ENCODE data around the gene ISYNA1.
A peak's percentile ranks its signal among the peaks of the same experiment; 100 is the strongest.

The ISYNA1 gene

DNA sequence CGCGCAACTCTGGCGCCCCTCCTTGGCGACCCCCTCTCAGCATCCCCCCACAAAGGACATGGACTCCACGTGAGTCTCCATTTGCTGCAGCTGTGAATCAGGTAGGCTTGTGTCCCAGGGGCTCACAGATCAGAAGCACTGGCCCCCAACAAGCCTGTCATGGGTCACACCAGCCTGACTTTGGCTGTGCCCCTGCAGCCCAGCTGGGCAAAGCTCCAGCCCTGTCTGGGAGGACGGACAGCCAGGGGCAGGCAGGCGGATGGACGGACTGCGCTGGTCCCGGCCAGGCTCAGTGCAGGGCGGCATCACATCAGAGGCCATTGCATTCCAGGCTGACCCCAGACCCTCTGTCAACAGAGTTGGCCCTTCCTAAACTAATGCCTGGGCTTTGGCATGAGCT lies 28.4 kb upstream of the ISYNA1 start:
- DNase-seq = no peak

DNA sequence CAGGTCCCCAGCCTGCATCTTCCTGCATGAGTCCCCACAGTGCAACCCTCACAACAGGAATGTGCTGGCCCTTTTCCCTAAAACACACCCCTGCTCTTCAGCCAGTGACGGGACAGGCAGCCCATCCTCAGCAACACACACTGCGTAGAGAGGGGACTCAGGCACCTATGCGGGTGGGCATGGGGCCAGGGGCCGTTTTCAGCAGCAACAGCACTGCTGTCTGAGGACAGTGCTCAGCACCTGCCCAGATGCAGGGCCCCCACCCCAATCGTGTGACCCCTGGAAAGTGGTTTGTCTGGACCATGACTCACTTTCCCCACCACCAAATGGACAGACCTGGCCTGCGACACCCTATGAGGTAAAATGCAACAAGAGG lies 28.0 kb upstream of the ISYNA1 start:
- DNase-seq = no peak

DNA sequence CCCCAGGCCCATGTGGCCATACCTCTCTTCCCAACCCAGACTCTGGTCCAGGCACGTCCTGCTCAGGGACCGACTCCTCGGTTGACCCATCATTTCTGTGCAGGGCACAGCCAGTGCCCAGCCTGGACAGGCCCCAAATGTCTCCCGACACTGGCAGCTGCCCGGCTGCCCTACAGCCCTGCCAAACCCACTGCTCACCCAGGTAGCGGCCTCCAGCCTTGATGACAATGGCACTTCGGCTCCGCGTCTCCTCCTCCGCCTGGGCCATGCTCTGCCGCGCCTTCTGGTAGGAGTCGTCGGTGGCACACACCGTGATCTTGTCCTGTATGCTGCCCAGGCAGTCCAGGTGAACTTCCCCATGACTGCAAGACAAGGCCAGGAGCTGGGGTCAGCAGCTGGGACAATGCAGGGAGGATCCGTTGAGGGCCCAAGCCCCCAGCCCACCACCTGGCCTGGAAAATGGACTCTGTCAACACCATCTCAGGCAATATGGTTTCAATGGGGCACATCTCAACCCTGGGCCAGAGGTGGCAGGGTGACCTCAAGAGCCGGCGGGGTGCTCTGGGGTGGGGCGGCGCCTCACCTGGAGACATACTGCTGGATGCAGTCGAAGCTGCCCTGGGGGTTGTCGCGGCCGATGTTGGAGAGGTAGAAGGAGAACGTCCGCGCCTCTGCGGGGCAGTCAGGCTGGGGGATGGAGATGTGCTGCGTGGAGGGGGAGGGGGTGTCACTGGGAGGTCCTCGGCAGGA lies 27.5 kb upstream of the ISYNA1 start:
- no peak for DNase-seq

DNA sequence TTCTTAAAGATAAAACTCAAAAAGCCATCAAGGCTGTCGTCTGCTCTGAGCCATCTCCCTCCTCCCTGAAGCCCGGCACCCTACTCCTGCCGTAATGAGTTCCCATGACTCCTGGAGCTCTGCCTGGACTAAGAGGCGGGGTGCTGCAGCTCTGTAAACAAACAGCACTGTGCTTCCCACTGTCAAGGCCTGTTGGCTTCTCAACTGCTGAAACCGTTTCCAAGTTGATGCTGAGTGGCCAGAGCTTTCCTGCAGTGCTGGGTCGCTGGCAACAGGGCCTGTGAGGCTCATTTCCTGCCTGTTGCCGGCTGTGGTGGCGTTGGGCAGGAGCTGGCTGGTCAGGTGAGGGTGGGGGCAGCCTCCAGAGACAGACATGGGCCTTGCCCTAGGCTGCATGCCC lies 26.7 kb upstream of the ISYNA1 start:
- DNase-seq = no peak

DNA sequence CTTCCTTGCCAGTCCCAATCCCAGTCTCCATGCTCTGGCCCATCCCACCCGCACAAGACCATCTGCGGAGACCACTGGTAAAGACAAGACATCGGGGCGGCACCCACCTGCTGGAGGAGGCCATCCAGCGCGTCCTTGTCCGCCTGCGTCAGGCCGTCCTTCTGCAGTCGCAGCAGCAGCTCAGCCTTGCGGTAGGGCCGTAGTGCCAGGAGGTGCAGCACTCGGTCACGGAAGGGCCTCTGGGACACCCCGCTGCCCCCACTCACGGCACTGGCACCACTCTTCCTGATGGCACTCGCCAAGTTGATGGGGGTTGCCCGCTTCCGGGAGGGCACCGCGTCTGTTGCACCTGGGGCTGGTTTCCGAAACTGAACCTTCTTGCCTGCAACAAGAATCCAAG lies 23.5 kb upstream of the ISYNA1 start:
- no peak for DNase-seq

DNA sequence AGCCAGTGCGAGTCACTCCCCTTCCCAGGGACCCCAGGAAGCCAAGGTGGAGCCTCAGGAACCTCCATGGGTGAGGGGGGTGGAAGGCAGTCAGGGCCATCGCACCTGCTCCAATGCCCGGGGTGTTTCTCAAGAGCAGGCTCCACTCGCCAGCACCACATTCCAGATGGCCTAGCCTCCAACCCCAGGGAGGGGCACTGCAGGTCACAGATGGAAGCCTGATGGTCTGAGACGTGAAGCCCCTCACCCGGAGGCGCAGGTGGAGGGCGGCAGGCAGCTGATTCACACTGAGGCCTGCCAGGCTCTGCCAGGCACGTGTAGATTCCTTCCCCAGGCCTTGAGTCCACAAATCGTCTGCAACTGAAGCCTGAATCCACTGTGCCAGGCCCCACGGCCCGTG lies 23.0 kb upstream of the ISYNA1 start:
- no peak for DNase-seq

DNA sequence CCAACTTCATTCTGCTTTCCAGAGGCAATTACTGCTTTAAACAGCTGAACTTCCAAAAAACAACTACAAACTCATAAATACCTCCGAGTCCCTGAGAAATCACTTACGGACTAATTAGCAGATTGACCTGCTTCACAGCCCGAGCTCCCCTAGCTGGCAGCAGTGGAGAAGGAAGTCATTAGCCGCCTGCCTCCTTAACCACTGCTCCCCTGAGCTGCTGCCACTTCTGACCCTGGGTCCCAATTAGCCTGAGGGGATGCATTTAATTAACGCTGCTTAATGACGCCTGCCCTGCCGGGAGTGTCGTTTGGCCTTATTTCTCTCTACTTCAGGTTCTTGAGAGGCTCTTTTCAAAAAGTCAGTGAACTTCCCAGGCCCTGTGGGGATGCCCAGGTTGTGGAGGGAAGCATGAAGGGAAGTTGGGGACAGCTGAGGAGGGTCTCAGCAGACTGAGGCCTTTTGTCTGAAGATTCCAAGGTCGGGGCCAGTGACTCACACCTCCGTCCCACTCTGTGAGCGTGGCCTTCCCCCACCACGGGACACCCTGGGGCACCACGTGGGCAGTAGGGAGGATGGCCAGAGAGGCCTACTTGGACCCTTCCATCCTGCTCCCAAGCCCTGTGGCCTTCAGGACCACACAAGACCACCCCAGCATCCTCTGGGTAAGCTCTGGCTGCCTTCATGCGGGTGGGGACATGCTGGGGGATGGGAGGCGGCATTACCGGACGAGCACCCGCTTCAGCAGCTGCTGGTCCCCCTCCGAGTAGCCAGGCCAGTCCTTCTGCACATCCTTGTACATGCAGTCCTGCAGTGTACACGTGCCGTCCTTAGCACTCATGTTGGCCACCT lies 19.8 kb upstream of the ISYNA1 start:
- no peak for DNase-seq

DNA sequence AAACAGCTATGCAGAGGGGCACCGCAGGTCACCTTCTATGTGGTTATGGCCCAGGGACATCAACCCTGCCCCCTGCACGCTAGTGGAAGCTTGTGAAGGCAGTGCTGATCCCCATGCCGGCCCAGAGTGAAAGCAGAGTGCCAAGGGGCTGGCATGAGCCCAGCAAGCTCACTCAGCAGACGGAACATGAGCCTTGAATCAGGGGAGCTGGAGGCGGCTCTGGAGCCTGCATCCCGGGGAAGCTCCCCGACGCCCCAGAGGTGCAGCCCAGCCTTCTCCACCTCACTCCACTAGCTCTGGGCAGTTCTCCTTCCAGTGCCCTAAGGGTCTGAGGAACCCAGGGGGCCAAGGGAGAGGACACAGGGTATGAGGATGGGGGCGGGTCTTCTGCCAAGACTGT lies 19.0 kb upstream of the ISYNA1 start:
- DNase-seq = no peak

DNA sequence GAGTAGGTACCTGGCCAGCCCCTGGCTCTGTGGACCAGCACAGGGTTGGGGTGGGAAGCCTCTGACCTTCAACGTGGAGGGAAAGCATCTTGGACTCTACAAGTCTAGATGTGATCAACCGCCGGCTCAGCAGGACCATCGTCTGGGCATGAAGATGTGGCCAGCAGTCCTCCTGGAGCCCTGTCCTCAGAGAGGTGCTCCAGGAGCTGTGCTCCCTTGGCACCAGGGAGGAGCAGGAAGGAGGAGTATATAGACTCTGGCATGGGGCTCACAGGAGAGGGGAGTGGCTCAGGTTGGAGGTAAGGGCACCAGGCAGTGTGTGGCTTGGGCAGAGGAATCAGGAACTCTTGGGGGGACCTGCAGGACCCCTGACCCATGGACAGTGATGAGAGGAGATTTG lies 18.3 kb upstream of the ISYNA1 start:
- no peak for DNase-seq

DNA sequence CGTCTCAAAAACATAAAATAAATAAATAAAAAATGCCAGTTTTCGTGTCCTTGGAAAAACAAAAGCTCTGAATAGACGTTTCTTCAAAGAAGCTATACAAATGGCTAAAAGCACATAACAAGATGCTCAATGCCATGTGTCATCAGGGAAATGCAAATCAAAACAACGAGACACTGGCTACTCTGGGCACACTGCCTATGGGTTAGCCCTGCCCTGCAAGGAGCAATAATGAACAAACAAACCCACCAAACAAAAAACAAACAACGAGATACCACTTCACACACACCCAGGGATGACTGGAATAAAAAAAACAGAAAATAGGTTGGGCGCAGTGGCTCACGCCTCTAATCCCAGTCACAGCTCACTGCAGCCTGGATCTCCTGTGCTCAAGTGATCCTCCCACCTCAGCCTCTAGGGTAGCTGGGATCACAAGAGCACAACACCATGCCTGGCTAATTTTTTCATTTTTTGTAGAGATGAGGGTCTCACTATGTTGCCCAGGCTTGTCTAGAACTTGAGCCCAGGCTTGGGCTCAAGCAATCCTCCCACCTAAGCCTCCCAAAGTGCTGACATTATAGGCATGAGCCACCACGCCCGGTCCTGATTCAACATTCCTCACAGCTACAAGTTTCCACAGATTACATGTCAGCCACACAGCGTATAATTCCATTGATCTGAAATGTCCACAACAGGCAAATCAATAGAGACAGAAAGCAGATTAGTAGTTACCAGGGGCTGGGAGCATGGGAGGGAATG lies 15.5 kb upstream of the ISYNA1 start:
- DNase-seq = no peak

DNA sequence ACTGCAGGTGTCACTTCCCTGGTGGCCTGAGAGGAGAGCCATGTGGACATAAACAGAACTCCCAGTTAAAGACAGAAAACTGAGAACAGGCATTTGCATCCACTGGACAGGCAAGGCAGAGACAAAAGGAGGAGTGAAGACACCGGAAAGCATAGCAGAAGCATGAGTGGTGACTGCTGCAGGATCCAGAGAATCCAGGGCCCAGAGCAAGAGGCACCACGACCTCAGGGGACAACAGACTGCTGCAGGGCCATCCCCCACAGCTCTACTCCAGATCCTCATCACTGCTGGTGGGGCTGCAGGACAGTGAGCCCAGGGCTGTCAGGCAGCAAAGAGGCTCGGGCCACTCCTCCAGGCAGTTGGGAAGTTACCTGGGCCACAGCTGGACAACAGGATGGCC lies 14.5 kb upstream of the ISYNA1 start:
- DNase-seq = no peak

DNA sequence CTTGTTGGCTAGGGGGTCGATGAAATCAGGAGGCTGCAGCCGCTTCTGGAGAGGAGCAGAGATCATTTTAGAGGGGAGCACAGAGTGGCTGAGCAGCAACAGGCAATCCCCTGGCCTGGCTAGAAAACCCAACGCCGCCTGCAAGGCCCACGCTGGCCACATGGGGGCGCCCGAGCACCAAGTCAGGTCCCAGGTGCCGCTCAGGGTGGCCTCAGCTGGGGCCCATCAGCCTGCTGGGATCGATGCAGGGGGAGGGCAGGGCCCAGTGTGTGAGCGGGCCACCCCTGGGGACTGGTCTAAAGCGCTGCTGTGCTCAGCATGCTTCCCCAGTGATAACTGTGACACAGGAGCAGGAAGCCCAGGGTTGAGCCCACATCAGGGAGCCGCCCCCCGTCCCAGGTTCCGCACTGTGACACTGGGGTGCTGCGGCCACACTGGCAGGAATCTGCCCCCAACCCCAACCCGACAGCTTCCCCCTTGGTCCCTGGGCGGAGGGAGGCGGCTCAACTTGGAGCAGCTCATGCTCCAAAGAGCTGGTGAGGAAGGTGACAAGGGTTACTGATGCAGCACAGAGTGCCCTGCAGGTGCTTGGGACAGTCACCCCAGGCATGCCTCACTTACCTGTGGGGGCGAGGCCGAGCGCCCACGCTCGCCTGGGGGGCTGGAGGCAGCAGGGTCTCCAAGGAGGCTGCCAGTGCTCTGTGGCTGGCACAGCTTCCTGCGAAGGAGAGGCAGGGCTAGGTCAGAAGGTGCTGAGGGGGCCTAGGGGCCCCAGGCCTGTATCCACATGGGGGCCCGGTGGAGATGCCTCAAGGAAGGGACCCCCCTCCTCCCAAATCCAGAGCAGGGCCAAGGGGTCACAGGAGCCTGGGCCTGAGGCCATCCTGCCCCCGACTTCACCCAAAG lies 13.3 kb upstream of the ISYNA1 start:
- peak; percentile 90 for DNase-seq

DNA sequence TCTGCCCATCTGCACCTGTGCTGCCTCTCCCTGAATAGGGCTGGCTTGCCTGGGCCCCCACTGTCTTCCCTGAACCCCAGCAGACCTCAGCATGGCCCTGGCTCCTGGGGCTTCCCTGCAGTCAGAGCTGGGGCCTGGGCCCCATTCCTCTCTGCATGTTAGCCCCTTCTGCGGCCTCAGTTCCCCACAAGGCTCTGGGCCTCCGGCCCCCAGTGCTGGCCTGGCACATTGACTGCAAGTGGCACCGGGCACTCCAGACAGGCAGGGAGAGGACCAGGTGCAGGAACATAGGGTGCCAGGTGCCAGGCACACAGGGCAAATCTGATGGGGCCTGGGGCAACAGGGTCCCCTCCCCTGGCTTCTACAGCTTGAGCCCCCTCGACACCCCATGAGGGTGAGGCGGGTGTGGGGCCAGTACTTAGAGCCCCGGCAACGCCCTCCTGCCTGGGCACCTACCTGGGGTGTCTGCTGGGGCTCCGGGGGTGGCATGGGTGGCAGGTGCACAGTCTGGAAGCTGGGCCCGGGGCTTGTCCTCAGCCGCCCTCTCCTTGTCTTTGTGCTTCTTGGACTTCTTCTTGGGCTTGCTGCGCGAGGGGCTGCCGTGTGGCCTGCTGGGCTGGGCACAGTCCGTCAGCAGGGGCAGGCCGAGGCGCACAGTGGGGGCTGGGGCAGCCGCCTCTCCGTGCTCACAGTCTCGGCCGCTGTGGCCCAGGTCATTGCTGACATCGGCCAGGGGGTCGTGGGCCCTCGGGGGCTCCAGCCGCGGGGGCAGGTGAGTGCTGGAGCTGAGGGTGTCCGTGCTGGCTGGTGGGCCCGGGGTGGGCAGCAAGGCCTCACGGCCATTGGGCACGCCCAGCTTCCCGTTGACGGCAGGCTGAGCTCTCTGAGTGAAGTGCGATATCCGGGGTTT lies 12.3 kb upstream of the ISYNA1 start:
- DNase-seq = no peak

DNA sequence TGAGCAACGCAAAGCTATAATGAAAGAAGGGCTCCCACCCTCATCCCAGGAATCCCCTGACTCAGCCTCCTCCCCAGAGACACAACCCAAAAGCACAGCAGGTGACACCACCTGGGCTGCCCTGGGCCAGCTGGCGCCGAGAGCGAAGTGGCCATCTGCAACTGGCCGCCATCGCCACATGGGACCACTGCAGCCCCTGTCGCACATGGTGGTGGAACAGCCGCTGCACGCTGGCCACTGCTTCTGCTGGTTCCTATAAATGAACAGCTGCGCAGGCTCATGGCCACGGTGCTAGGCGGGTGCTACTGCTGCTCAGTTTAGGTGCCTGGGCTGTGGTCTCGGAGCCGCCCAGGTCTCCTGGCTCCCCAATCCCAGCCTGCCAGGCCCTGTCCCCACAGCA lies 11.6 kb upstream of the ISYNA1 start:
- DNase-seq = no peak

DNA sequence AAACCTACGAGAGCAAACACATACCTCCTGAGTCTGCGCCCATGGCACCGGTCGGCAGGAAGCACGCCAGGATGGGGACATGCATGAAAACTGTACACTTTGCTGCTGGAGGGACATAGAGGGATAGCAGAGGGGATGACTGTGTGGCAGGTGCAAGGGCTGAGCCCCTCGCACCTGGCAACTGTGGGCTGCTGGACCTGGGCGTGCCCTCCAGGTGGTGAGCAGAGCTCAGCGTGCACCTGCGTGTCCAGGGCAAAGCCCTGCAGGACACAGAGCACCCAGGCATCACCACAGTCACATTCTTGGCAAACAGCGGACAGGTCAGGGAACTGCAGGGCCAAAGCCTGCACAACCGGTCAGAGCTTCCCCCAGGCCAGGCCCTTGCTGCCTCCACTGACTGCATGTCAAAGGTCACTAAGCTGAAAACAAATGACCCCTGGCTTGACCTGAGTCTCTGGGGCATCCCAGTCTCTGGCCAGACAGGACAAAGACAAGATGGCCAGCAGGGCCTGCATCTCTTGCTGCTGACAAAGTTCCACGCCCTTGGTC lies 9.0 kb upstream of the ISYNA1 start:
- no peak for DNase-seq

DNA sequence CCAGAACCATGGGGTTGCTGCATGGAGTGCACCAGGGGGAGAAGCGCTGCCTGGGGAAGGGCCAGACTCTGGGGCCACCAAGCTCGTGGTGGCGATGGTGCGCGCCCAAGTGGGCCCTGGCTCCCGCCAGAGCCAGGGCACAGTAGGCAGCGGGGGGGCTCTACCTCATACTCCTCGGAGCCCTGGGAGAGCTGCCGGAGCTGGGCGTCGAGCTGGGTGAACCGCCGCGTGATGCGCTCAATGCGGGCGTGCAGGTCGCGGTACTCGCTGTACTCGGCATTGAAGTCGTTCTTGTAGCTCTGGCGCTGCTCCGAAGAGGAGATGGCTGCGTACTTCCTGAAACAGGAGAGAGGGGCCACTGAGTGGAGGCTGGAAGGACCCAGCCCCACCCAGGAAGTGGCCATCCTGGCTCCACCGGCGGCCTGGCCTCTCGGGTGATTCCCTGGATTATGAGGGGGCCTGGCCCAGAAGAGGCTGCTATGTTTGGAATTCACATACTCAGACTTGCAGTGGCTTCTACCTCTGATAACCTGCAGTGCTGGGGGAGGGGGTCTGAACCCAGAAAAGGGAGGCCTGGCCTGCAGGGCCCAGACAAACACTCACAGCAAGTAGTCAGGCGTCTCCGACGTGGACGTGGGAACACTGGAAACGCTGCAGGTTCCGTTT lies 8.3 kb upstream of the ISYNA1 start:
- no peak for DNase-seq

DNA sequence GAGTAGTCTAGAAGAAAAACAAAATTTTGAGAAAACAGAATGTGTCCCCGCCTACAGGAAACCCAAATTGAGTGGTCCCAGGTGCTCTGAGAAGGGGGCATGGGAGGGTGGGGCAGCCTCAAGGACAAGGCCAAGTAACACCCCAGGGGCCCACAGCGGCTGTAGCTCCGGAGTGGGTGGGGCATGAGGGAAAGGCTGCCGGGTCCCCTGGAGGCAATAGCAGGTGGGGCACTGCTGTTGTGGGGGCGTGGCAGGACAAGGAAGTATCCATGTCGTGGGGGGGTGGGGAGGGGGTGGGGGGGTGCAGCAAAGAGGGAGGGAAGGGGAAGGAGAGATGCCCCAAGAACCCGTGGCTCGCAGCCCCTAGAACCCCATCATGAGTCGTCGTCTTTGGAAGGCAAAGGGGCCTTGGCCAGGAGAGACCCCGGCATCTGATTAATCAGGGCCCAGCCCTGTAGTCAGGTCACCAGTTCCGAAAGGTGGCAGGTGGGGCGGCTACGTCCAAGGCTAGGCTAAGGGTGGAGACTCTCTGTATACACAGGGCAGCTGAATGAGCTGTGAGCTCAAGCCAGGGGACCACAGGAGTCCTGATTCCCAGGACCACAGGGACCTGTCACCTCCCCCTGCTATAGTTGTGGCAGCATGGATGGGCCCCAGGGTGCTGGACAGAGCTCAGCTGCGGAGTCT lies 7.5 kb upstream of the ISYNA1 start:
- DNase-seq = no peak

DNA sequence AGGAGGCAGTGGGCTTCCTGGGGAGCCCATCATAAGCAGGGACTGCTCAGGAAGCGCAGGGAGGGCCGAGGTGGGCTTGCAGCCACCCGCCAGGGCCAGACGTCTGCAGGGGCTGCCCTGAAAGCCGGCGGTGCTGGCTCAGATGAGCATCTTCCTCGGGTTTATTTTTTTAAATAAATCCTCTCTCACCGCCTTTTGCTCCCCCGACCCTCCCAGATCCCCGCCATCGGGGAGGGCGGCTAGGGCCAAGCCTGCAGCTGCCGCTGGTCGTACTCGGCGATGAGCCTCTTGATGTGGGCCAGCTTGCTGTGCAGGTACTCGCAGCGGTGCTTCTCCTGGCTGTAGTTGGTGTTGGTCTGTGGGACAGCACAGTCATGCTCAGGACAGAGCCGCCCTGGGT lies 6.6 kb upstream of the ISYNA1 start:
- DNase-seq = no peak

DNA sequence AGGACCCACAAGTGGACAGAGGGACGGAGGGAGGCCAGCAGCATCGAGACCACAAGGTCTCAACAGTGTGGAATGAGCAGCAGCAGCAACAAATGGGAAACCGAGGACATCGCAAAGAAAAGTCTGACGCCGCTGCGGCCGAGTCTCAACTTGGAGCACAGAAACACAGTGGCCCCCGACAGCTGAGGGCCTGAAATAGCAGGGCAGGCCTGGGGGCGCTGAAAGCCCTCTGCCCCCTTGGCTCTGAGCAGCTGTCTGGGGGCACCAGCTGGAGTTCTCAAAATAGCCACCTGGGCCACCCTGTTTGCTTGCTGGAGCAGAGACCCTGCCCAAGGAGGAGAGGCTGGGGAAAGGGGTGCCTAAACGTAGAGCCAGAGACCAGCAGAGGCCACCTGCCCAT lies 5.9 kb upstream of the ISYNA1 start:
- no peak for DNase-seq

DNA sequence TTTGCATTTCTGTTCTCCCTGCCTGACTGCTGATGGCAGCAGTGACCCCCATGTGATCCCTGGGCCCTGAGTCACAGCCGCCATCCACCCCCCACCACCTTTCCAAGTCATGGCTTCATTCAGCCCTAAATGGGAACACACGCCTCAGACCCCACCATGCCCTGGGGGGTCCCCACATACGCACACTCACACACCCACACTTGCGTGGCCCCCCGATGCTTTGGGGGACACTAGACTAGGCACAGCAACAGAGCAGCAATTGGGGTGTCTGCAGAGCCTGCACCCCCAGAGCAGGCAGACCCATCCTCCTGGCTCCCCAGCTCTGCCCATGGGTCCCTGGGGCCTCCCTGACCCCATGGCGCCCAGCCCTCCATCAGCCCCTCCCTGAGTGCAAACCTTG lies 5.5 kb upstream of the ISYNA1 start:
- DNase-seq = no peak

Measured in activated CD4-positive, alpha-beta T cell treated with anti-CD3 and anti-CD28 coated beads, Interleukin-10, Interleukin-2, amounts not matched to agents 100 ng/mL and 50 ng/mL, durations not matched to agents 16 hours and 8 hours (primary cell).